G401 (cell line): ENCODE measurements around the gene NT5E. TPM values are rescaled to one million over a fixed set of nuclear protein-coding genes. Genes with fewer than 3 reads are reported as not detected.

Experiments
- DNase-seq: peaks from one replicate; pipeline ENCODE4 v3.0.0-alpha.2; 2015; ENCODE audit warnings: low spot score
- in situ Hi-C: cut with HindIII; loops from 2 replicates; pipeline ENCODE4 v1.10.0; 2016; ENCODE audit warnings: low sequenced_read_pairs, mixed read lengths
- total RNA-seq: library from RNA; depleted of rRNA; stranded (reverse); fragments of >200 nt; shearing (Covaris generic); gene quantifications from 2 replicates; pipeline ENCODE4 v1.2.3, GENCODE V29; 2014

The NT5E gene
- total RNA-seq, 1 experiment from 2014 or later: 11.0 TPM

DNA sequence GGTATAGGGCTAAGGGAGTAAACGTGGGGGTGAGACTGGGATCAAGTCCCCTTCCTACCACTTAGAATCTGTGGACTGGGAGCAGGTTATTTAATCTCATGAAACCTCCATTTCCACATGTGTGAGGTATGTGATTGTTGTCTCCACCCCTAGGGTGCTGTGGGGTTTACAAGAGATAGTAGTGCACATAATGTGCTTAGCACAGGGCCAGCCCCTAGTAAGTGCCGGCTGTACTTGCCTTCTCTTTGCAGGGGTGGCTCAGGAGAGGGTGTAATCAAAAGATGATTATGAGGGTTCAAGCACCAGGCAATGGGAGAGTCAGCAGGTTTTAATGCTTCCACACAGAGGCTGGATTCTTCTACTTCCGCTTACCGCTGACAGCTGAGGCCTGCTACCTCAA, 6.9 kb downstream of the NT5E start:
- DNase-seq: no peak
- in situ Hi-C loops: no loop called here

DNA sequence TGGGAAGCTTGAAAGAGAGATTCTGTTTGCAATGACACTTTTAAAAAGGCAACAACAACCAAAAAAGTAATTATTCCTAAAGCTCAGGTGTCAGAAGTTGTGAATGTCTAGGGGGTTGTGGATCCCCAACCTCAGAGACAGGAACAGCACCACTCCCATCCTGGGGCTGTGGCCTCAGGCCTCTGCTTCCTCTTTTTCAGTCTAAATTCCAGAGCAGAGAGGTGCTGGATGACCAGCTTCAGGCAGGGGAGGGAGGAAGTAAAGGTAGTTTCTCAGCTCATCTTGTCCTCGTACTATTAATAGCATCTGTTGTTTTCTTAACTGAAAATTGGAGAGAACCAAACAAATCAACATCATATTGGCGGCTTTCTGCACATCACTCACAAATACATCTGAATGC, 8.3 kb downstream of the NT5E start:
- in situ Hi-C loops: no loop called here
- DNase-seq: no peak

DNA sequence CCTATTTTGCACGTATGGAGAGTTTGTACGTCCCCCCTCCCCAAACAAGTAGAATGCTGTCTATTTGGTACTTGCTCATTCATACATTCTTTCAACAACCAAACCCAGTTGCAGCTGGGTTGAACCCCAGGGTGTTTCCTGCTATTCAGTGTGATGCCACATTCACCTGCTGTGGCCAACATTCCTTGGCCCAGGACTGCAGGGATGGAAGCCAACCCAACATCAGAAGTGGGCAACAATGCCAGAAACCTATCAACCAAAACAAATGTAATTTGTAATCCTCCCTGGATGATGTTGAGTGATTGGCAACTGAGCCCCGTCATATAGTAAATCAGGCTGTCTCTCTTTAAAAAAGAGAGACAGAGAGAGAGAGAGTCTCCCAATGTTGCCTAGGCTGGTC, 8.9 kb downstream of the NT5E start:
- in situ Hi-C loops: no loop called here
- DNase-seq: peak; percentile 7

- in situ Hi-C loops: no loop called here
Observed at GRCh38 chr6:85459224-85459901, 9.5 kb downstream of the NT5E start.

DNA sequence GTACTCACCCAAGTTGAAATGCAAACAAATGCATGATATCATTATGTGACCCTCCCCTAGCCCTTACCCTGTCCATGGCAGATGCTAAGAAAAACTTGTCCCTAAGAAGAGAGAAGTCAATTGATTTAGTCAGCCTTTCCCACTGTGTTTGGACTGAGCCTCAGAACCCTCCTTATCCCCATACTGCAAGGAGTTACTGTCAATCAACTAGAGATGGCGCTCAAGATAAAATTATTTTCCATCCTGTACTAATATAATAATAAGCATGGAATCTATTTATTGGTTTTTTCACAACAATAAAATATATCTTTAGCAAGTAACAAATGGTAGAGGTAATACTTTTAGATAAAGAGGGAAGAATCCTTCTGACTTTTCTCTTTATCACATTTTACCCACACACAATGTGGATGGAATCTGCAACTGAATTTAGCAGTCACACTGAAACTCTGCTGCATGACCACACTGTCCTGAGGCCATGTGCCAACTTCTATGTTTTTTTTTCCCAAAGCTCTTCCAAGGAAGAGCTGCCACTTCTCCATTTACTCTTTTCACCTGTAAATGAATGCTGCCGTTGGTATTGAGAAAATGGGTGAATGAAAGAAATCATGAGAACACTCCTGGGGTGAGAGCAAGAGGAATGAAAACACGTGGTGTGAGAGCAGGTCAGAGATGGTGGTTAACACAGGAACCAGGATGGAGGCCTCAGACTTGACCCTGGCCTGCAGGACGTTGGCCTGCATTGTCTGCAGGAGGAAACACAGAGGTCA, 10.5 kb downstream of the NT5E start:
- in situ Hi-C loops: no loop called here
- DNase-seq: no peak

More at GRCh38 chr6:85459224-85459901, 9.5 kb downstream of the NT5E start:
- no peak for DNase-seq

- DNase-seq: no peak
- in situ Hi-C loops: no loop called here
Observed at GRCh38 chr6:85460921-85461797, 11.3 kb downstream of the NT5E start.

GRCh38 chr6:85461798-85462170, 11.9 kb downstream of the NT5E start:
- in situ Hi-C loops: no loop called here
- no peak for DNase-seq

DNA sequence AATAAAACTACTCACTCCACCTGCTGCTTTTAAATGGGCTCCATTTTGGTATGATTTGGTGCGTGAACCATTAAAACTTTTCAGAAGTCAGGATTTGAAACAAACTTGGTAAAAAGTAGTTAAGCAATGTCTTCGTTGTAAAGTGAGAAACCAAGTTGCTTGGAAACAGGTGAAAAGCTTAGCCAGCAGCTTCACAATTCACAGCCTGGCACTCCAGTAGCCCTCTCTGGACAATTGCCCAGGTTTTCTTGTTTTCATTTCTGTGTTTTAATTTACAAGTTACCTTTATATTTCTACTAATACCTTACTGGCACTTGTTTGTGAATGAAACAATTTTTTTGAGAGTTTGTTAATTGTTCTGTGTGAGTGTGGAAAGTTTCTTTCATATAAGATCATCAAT, 12.8 kb downstream of the NT5E start:
- DNase-seq: no peak
- in situ Hi-C loops: no loop called here

DNA sequence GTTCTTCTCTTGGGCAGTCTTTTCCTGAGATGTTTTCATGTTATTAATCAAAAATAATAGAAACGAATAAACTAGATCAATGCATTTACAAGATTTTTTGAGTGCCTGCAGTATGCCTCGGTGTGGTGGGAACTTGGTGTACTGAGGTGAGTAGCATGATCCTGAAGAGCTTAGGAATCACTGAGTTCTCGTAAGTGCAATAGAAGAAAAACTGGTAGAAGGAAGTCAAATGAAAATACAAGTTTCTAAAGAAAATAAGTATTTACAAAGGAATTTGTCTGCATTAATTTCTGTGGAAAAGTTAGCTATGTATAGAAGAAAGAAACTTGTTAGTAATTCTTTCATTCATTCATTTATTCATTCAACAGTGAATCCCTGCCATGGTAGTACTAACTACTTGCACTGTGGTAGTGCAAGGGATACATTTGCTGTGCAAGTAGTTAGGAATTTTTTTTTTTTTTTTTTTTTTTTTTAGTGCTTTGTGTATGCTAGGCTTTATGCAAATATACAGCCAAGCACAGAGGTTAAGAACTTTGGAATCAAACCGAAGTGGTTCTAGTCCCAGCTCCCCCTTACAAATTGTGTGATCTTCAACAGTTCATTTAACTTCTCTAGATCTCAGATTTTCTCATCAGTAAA, 13.9 kb downstream of the NT5E start:
- in situ Hi-C loops: no loop called here
- no peak for DNase-seq

DNA sequence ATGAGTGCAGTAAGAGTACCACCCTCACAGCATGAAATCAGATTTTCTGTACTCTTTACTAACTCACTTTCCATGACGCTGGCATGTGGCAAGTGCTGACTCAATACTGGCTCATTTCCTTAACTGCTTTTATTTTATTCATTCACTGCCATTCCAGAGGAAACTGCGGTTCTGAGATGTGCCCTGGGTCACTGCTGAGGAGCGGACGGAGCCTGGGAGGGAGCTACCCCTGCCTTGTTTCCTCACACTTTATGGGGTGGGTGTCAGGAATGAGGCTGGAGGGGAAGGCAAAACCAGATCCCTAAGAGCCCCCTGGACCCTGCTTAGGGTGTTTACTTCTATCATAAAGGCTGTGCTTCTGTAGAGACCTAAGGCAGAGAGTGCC, 14.4 kb downstream of the NT5E start:
- DNase-seq: no peak
- in situ Hi-C loops: no loop called here

- DNase-seq: no peak
- in situ Hi-C loops: no loop called here
Observed at GRCh38 chr6:85464722-85465150, 14.9 kb downstream of the NT5E start.

DNA sequence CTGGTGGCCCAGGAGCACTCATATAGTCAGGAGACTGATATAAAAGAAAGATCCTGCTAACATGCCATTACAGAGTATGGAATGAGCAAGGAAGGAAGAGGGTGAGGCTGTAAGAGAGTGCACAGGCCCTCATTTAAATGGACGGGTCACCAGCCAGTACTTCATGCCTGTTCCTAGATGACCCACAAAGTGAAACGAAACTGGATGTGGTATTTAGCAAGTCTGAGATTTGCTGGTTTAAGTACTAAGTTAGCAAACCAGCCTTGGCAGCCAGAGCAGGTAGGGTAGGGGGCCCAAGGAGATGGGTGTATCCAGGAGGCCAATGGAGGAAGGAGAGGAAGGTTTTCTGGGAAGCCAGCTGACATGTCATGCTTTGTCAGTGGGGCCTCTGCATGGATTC, 15.9 kb downstream of the NT5E start:
- DNase-seq: no peak
- in situ Hi-C loops: no loop called here

GRCh38 chr6:85468326-85468725, 18.4 kb downstream of the NT5E start:
- in situ Hi-C loops: no loop called here
- DNase-seq: no peak

- in situ Hi-C loops: no loop called here
- no peak for DNase-seq
Observed at GRCh38 chr6:85469276-85470022, 19.6 kb downstream of the NT5E start.

DNA sequence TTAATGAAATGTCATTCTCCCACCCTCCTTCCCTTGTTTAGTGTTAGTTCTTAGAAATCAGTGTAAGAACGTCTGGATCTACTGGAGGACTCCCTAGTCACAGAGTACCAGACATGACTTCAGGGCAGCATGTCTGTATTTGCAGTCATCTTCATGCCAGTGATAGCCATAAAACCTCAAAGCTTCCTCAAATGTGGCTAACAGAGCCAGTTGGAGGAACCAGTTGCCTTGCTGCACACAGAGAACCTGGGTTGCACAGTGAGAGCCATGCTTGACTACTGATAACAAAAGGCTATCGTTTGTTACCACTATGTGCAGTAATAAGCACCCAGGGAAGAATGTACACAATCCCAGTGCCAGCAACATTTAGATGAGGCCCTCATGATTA, 20.1 kb downstream of the NT5E start:
- in situ Hi-C loops: no loop called here
- DNase-seq: no peak

DNA sequence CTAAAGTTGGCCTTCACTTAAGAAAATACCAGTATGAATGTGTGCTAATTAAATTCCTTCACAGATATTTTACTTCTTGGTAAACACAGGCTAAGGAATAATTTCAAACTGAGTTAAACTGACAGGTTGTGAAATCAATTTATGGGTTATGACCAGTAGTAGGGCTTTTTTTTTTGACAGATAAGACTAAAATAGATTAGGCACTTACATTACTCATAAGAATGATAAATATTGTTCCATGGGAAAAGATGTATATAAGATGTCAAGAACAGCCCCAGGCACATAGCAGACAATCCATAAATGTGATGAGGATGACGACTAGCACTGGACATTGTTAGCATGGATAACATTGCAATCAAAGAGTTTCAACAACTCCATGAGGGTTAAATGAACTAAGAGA, 22.9 kb downstream of the NT5E start:
- DNase-seq: no peak
- in situ Hi-C loops: no loop called here

DNA sequence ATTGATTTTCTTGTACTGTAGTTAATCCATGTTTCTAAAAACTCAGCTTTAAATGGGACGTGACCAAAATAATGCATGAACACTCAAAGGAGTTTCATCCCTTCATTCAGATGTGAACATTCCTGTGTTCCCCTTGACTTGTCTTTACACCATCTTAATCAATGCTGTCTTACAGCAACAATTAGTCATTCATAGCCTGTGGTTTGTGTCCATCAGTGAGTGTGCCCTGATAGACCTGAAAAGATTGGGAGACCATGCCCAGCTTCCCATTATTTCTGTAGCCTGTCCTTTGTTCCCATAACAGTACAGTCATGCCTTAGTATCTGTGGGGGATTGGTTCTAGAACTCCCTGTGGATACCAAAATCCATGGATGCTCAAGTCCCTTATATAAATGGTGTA, 23.9 kb downstream of the NT5E start:
- in situ Hi-C loops: no loop called here
- DNase-seq: no peak

- in situ Hi-C loops: no loop called here
- no peak for DNase-seq
Observed at GRCh38 chr6:85476532-85476931, 26.6 kb downstream of the NT5E start.

DNA sequence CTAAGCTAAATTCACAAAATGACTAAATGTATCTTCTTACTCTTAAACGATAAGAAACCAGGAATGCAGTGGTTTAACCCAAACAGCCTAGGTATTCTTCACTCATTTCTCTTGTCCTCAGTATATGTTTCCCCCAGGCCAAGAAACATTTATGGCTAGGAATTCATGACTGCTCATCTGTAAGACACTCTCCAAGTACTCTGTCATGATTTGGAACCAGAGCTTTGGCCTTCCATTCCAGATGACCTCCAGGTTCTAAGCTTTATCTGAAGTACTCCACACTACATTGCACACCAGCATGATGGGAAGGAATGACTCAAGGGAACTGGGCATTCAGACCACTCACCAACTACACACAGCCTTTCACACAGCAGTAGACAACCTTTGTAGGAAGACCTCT, 29.3 kb downstream of the NT5E start:
- no peak for DNase-seq
- in situ Hi-C loops: no loop called here
